ENCODE results near the gene FAM180B. TPM values are rescaled to one million over a fixed set of nuclear protein-coding genes. Genes with fewer than 3 reads are reported as not detected.

The FAM180B gene
- total and polyA plus RNA-seq, 7 donors: 0.04 to 0.51 (median 0.15) TPM; not detected in 2

DNA sequence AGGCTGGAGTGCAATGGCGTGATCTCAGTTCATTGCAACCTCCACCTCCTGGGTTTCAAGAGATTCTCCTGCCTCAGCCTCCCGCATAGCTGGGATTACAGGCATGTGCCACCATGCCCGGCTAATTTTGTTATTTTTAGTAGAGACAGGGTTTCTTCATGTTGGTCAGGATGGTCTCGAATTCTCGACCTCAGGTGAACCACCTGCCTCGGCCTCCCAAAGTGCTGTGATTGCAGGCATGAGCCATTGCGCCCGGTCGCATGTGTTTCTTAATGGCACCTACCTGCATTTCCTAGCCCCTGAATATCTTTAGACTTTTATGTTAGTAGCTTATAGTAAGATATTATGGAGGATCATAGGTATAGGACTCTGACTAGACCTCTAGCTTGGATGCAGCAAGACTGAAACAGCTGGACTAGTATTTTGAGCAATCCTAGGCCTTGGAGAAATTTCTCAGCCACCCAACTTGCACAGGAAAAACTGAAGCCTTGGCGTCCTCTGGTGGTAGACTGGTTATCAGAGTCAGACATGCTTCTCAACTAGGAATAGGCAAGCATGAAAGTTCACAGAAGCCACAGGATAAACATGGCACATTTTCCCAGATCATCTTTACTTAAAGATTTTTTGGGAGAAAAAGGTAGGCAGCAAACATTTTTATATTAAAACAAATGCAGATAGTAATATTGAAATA lies 30.4 kb downstream of the FAM180B start:
- Histone ChIP-seq H3K36me3 (ENCODE audit: insufficient read depth in 1 of 2, low read depth in 1 of 2) (peaks cover 5 to 68% of the 10 kb centered on the region in 2 donors), H3K27ac (no peak overlapping the region), H3K9me3 (no peaks in the 10 kb centered on the region), H3K4me3 (no peak overlapping the region), H3K27me3 (ENCODE audit: insufficient read depth in 3 of 3, low read length in 2 of 3) (no peaks in the 10 kb centered on the region), H3K4me1 (no peaks in the 10 kb centered on the region)
- ATAC-seq (peak in 3 of 4 donors; percentile 43 to 60 (median 58)), DNase-seq (no peak)
- intact Hi-C loops (cut with DNase I): no loop called here
- WGBS, 3 donors: 82 to 86% (median 85%) methylated on average over 10 of the region's 10 CpGs
- TF ChIP-seq, protein P1, sequence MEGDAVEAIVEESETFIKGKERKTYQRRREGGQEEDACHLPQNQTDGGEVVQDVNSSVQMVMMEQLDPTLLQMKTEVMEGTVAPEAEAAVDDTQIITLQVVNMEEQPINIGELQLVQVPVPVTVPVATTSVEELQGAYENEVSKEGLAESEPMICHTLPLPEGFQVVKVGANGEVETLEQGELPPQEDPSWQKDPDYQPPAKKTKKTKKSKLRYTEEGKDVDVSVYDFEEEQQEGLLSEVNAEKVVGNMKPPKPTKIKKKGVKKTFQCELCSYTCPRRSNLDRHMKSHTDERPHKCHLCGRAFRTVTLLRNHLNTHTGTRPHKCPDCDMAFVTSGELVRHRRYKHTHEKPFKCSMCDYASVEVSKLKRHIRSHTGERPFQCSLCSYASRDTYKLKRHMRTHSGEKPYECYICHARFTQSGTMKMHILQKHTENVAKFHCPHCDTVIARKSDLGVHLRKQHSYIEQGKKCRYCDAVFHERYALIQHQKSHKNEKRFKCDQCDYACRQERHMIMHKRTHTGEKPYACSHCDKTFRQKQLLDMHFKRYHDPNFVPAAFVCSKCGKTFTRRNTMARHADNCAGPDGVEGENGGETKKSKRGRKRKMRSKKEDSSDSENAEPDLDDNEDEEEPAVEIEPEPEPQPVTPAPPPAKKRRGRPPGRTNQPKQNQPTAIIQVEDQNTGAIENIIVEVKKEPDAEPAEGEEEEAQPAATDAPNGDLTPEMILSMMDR (IDR thresholded peaks at IDR 0.05): peak; percentile 34

DNA sequence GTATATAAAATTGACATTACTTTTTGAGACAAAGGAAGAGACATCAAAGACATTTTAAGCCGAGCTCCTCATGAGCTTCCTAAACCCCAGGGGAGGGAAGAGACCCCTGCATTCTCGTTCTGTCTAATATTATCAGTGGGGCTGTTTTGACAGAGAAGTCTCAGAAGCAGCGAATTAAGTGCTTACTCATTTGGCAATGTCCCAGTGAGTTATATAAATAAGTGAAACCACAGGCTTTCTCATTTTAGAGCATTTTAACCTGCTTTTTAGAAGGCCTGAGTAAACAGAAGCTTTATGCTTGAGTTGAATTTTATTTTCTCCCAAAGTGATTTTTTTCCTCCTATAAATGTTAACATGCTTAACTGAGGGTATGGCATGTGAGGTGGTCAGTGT lies 30.9 kb downstream of the FAM180B start:
- Histone ChIP-seq H3K27ac (no peak overlapping the region), H3K4me1 (no peaks in the 10 kb centered on the region), H3K9me3 (no peaks in the 10 kb centered on the region), H3K36me3 (ENCODE audit: insufficient read depth in 1 of 2, low read depth in 1 of 2) (peaks cover 5 to 74% of the 10 kb centered on the region in 2 donors), H3K27me3 (ENCODE audit: insufficient read depth in 3 of 3, low read length in 2 of 3) (no peaks in the 10 kb centered on the region), H3K4me3 (no peak overlapping the region)
- ATAC-seq (no peak), DNase-seq (no peak)
- 62 to 73% (median 66%) methylated on average over 3 of the region's 3 CpGs for WGBS, 3 donors
- TF ChIP-seq, protein P1 (IDR thresholded peaks at IDR 0.05): no peak
- intact Hi-C loops (cut with DNase I): no loop called here

DNA sequence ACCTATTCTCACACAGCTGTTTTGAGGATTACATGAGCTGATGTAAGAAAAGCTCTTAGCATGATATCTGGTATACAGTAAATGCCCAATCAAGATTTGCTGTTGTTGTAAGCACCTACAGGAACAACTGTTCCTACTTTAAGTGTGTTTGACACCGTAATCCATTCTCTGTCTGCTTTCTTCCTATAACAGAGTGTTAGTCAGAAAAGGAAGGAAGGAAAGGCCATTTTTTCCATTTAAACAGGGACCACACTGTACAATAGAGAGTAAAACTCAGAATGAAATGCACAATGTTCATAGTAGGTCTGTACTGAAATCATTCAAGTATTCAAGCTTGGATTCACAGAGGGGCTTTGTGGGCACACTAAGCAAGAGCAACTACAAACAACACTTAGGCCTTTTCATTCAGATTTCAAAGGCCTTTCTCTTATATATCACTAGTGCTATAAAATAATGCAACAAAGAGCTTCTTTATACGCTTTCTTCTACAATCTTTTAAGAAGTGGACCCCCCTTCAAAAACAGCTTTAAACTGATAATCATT lies 34.4 kb downstream of the FAM180B start:
- DNase-seq (no peak), ATAC-seq (no peak)
- H3K9me3 ChIP-seq: no peaks in the 10 kb centered on the region
- no peaks in the 10 kb centered on the region for H3K27me3 ChIP-seq (ENCODE audit: insufficient read depth in 3 of 3, low read length in 2 of 3)
- H3K36me3 ChIP-seq (ENCODE audit: insufficient read depth in 1 of 2, low read depth in 1 of 2): peaks cover 8 to 100% of the 10 kb centered on the region in 2 donors
- intact Hi-C loops (cut with DNase I): no loop called here
- no peak overlapping the region for H3K4me3 ChIP-seq
- 80 to 89% (median 84%) methylated on average over 2 of the region's 2 CpGs for WGBS, 3 donors
- H3K27ac ChIP-seq: no peak overlapping the region
- no peaks in the 10 kb centered on the region for H3K4me1 ChIP-seq
- TF ChIP-seq, protein P1 (IDR thresholded peaks at IDR 0.05): no peak

DNA sequence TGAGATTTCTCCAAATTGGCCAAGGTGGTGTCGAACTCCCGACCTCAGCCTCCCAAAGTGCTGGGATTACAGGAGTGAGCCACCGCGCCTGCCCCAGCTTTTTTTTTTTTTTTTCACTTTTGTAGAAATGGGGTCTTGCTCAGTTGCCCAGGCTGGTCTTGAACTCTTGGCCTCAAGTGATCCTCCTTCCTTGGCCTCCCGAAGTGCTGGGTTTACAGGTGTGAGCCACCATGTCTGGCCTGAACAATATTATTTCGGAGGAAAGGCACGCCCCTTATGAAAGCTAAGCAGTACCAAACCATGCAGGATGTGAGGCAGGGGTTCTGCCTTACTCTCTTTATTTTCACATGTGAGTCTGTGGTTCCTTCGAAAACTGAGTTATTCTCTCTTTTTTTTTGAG lies 39.8 kb downstream of the FAM180B start:
- WGBS, 3 donors: 96 to 99% (median 97%) methylated on average over 8 of the region's 8 CpGs
- H3K9me3 ChIP-seq: no peaks in the 10 kb centered on the region
- TF ChIP-seq, protein P1 (IDR thresholded peaks at IDR 0.05): no peak
- intact Hi-C loops (cut with DNase I): loop anchor here in 1 of 2 donors (5.0 kb wide), 1 partner anchor 106 kb away; no protein-coding TSS in a partner anchor
- DNase-seq (no peak), ATAC-seq (no peak)
- H3K4me1 ChIP-seq: no peaks in the 10 kb centered on the region
- H3K4me3 ChIP-seq: no peak overlapping the region
- H3K27me3 ChIP-seq (ENCODE audit: insufficient read depth in 3 of 3, low read length in 2 of 3): no peaks in the 10 kb centered on the region
- no peak overlapping the region for H3K27ac ChIP-seq
- H3K36me3 ChIP-seq (ENCODE audit: insufficient read depth in 1 of 2, low read depth in 1 of 2): peaks cover 17 to 100% of the 10 kb centered on the region in 2 donors
